BLaER1 treated with 17β-estradiol and CSF1 and Interleukin-3, amounts not matched to agents 10 nM and 100 nM (cell line): Measurements from ENCODE around the gene HIBADH.
"Not testable (repeated sequence)": the region's sequence is repeated elsewhere in the genome, so short reads cannot be mapped to it uniquely, and the experiment has no call there.

Experiments used
- H3K27ac ChIP-seq, 11 experiments: shearing (Covaris generic); formaldehyde crosslinking; 2 replicates each; pipeline ENCODE4 v1.8.1; 2022
- H3K27me3 ChIP-seq, 11 experiments: shearing (Covaris generic); formaldehyde crosslinking; 2 replicates each; pipeline ENCODE4 v1.8.1; 2022
- H3K36me3 ChIP-seq, 11 experiments: shearing (Covaris generic); formaldehyde crosslinking; 2 replicates each; pipeline ENCODE4 v1.8.1; 2022
- H3K4me1 ChIP-seq, 10 experiments: shearing (Covaris generic); formaldehyde crosslinking; 2 replicates each; pipeline ENCODE4 v1.8.1; 2022
- H3K4me2 ChIP-seq, 11 experiments: shearing (Covaris generic); formaldehyde crosslinking; 2 replicates each; pipeline ENCODE4 v1.8.1; 2022
- H3K4me3 ChIP-seq, 10 experiments: shearing (Covaris generic); formaldehyde crosslinking; 2 replicates each; pipeline ENCODE4 v1.8.1; 2022
- H3K9ac ChIP-seq, 11 experiments: shearing (Covaris generic); formaldehyde crosslinking; 2 replicates each; pipeline ENCODE4 v1.8.1; 2022
- H3K9me3 ChIP-seq, 11 experiments: shearing (Covaris generic); formaldehyde crosslinking; replicated peaks in 1 of 11; 2 replicates each; pipeline ENCODE4 v1.8.1; 2022
- H4K20me1 ChIP-seq, 11 experiments: shearing (Covaris generic); formaldehyde crosslinking; 2 replicates each; pipeline ENCODE4 v1.8.1; 2022
- Cebpa-rat ChIP-seq, 11 experiments: shearing (Covaris generic); IDR thresholded peaks; 2 replicates each; pipeline ENCODE4 v1.8.1; 2022

The HIBADH gene

GRCh38 chr7:27586825-27587224 lies 75.9 kb downstream of the HIBADH start:
- Histone ChIP-seq H3K27me3 (no peaks in the 10 kb centered on the region), H3K36me3 (peaks cover 0 to 10% (median 0%) of the 10 kb centered on the region in 11 experiments; a peak in 2 of 22 replicates), H3K9me3 (peaks cover 0 to 12% (median 5%) of the 10 kb centered on the region in 11 experiments; a peak in 7 of 22 replicates), H3K4me2 (peak overlapping the region in 1 of 11 experiments; percentile 7; a peak in 2 of 22 replicates), H3K4me1 (peaks cover 0 to 5% (median 0%) of the 10 kb centered on the region in 10 experiments; a peak in 3 of 20 replicates), H3K4me3 (no peak overlapping the region), H3K27ac (no peak overlapping the region), H4K20me1 (no peaks in the 10 kb centered on the region), H3K9ac (no peak overlapping the region)
- no peak for TF ChIP-seq Cebpa-rat (IDR thresholded peaks at IDR 0.05)

GRCh38 chr7:27585781-27586447 lies 76.8 kb downstream of the HIBADH start:
- Histone ChIP-seq H3K4me3 (no peak overlapping the region), H3K4me1 (peaks cover 0 to 5% (median 0%) of the 10 kb centered on the region in 10 experiments; a peak in 4 of 20 replicates), H3K36me3 (peaks cover 0 to 10% (median 0%) of the 10 kb centered on the region in 11 experiments; a peak in 2 of 22 replicates), H3K27ac (no peak overlapping the region), H3K4me2 (no peak overlapping the region), H4K20me1 (no peaks in the 10 kb centered on the region), H3K9me3 (peaks cover 0 to 12% (median 5%) of the 10 kb centered on the region in 11 experiments; a peak in 7 of 22 replicates), H3K27me3 (no peaks in the 10 kb centered on the region), H3K9ac (no peak overlapping the region)
- no peak for TF ChIP-seq Cebpa-rat (IDR thresholded peaks at IDR 0.05)

- Histone ChIP-seq H3K27ac (no peak overlapping the region), H3K27me3 (no peaks in the 10 kb centered on the region), H4K20me1 (no peaks in the 10 kb centered on the region), H3K4me1 (peaks cover 0 to 4% (median 0%) of the 10 kb centered on the region in 10 experiments; a peak in 4 of 20 replicates), H3K36me3 (0 out of 22 replicates have a peak, but pooled peaks cover 0 to 5% (median 0%) of the 10 kb centered on the region in 11 experiments), H3K9ac (no peak overlapping the region), H3K4me3 (no peak overlapping the region), H3K4me2 (no peak overlapping the region), H3K9me3 (peaks cover 0 to 12% (median 5%) of the 10 kb centered on the region in 11 experiments; a peak in 7 of 22 replicates)
- TF ChIP-seq Cebpa-rat (IDR thresholded peaks at IDR 0.05): no peak
These were observed 80.8 kb downstream of the HIBADH start for GRCh38 chr7:27581906-27582305.

- Histone ChIP-seq H3K9me3 (peaks cover 0 to 12% (median 5%) of the 10 kb centered on the region in 11 experiments; a peak in 7 of 22 replicates), H3K4me2 (peak overlapping the region in 1 of 11 experiments; percentile 31; a peak in 2 of 22 replicates), H3K27me3 (no peaks in the 10 kb centered on the region), H3K4me1 (peaks cover 0 to 5% (median 0%) of the 10 kb centered on the region in 10 experiments; a peak in 5 of 20 replicates), H3K36me3 (0 out of 22 replicates have a peak, but pooled peaks cover 0 to 5% (median 0%) of the 10 kb centered on the region in 11 experiments), H3K9ac (no peak overlapping the region), H3K27ac (no peak overlapping the region), H4K20me1 (no peaks in the 10 kb centered on the region), H3K4me3 (no peak overlapping the region)
- no peak for TF ChIP-seq Cebpa-rat (IDR thresholded peaks at IDR 0.05)
These were observed 81.6 kb downstream of the HIBADH start for GRCh38 chr7:27581119-27581518.

- Histone ChIP-seq H3K4me3 (no peak overlapping the region), H3K36me3 (no peaks in the 10 kb centered on the region), H3K9ac (no peak overlapping the region), H4K20me1 (peaks cover 0 to 6% (median 0%) of the 10 kb centered on the region in 11 experiments; a peak in 1 of 22 replicates), H3K4me2 (no peak overlapping the region), H3K27me3 (no peaks in the 10 kb centered on the region), H3K27ac (no peak overlapping the region), H3K4me1 (peaks cover 0 to 17% (median 0%) of the 10 kb centered on the region in 10 experiments; a peak in 6 of 20 replicates), H3K9me3 (peaks cover 0 to 3% (median 2%) of the 10 kb centered on the region in 11 experiments; a peak in 7 of 22 replicates)
- TF ChIP-seq Cebpa-rat (IDR thresholded peaks at IDR 0.05): no peak
These were observed 83.1 kb downstream of the HIBADH start for GRCh38 chr7:27579565-27579964.

GRCh38 chr7:27578169-27578568 lies 84.5 kb downstream of the HIBADH start:
- TF ChIP-seq Cebpa-rat (IDR thresholded peaks at IDR 0.05): peak in 2 of 11 experiments; percentile 33 to 70; a peak in 4 of 22 replicates
- H3K4me2 ChIP-seq, H3K36me3 ChIP-seq, H3K4me3 ChIP-seq, H3K27me3 ChIP-seq, H4K20me1 ChIP-seq, H3K27ac ChIP-seq, H3K9ac ChIP-seq, H3K9me3 ChIP-seq: not testable (repeated sequence)
- peaks cover 0 to 17% (median 0%) of the 10 kb centered on the region in 10 experiments; a peak in 6 of 20 replicates for H3K4me1 ChIP-seq

GRCh38 chr7:27576360-27576944 lies 86.2 kb downstream of the HIBADH start:
- Histone ChIP-seq H3K4me1 (peaks cover 0 to 17% (median 0%) of the 10 kb centered on the region in 10 experiments; a peak in 6 of 20 replicates), H4K20me1 (peaks cover 0 to 6% (median 0%) of the 10 kb centered on the region in 11 experiments; a peak in 1 of 22 replicates), H3K4me2 (peak overlapping the region in 2 of 11 experiments; percentile 69 to 90; a peak in 3 of 22 replicates), H3K27me3 (no peaks in the 10 kb centered on the region), H3K4me3 (no peak overlapping the region), H3K9ac (no peak overlapping the region), H3K9me3 (no peaks in the 10 kb centered on the region), H3K36me3 (peaks cover 0 to 5% (median 0%) of the 10 kb centered on the region in 11 experiments; a peak in 2 of 22 replicates), H3K27ac (no peak overlapping the region)
- no peak for TF ChIP-seq Cebpa-rat (IDR thresholded peaks at IDR 0.05)

- Histone ChIP-seq H3K4me3 (no peak overlapping the region), H3K27ac (no peak overlapping the region; a peak in 1 of 22 replicates), H3K4me1 (peaks cover 0 to 14% (median 0%) of the 10 kb centered on the region in 10 experiments; a peak in 6 of 20 replicates), H3K27me3 (no peaks in the 10 kb centered on the region), H3K4me2 (peak overlapping the region in 3 of 11 experiments; percentile 48 to 90 (median 69); a peak in 6 of 22 replicates), H3K9ac (no peak overlapping the region), H3K36me3 (peaks cover 0 to 5% (median 0%) of the 10 kb centered on the region in 11 experiments; a peak in 2 of 22 replicates), H4K20me1 (peaks cover 0 to 6% (median 0%) of the 10 kb centered on the region in 11 experiments; a peak in 1 of 22 replicates), H3K9me3 (no peaks in the 10 kb centered on the region)
- no peak for TF ChIP-seq Cebpa-rat (IDR thresholded peaks at IDR 0.05)
These were observed 87.1 kb downstream of the HIBADH start for GRCh38 chr7:27575613-27576012.

GRCh38 chr7:27569106-27569505 lies 93.6 kb downstream of the HIBADH start:
- Histone ChIP-seq H3K4me3 (no peak overlapping the region), H4K20me1 (no peaks in the 10 kb centered on the region)

More at GRCh38 chr7:27569106-27569505, 93.6 kb downstream of the HIBADH start:
- Histone ChIP-seq H3K9ac (no peak overlapping the region), H3K27ac (no peak overlapping the region), H3K36me3 (peaks cover 0 to 9% (median 4%) of the 10 kb centered on the region in 11 experiments; a peak in 4 of 22 replicates), H3K4me1 (peaks cover 0 to 8% (median 0%) of the 10 kb centered on the region in 10 experiments; a peak in 2 of 20 replicates), H3K4me2 (no peak overlapping the region), H3K9me3 (peaks cover 11 to 29% (median 22%) of the 10 kb centered on the region in 11 experiments), H3K27me3 (no peaks in the 10 kb centered on the region)
- no peak for TF ChIP-seq Cebpa-rat (IDR thresholded peaks at IDR 0.05)
